B cell (primary cell): ENCODE data around the gene OR11H7. TPM values are rescaled to one million over a fixed set of nuclear protein-coding genes. Genes with fewer than 3 reads are reported as not detected.

Experiments
- ATAC-seq: fragments of 200-7000 bp; cut with Tn5 transposase; one replicate; pipeline ENCODE4 v1.10.0; 2021; ENCODE audit warnings: low read depth, mild to moderate bottlenecking, moderate number of reproducible peaks, moderate library complexity
- CTCF ChIA-PET: fragments of 350-600 bp; sonication (Branson Sonifier 250); formaldehyde crosslinking; loops from one replicate; lab custom pipeline; 2021; ENCODE audit warnings: antibody characterized with exemption, inconsistent platforms; lab: Charles Lee
- POLR2A ChIA-PET: fragments of 350-600 bp; sonication (Branson Sonifier 250); formaldehyde crosslinking; loops from one replicate; lab custom pipeline; 2021; ENCODE audit warnings: antibody characterized with exemption; lab: Charles Lee
- DNase-seq: peaks from one replicate; pipeline ENCODE4 v3.0.0; 2013
- H2AFZ ChIP-seq: 2 replicates; pipeline ENCODE4 v1.6.1; 2012; ENCODE audit warnings: mild to moderate bottlenecking, low read depth, low read length; ENCODE audit not compliant: insufficient read depth, poor library complexity, severe bottlenecking
- H3K27ac ChIP-seq, 2 donors: 1 replicate in 1 of 2; 2 replicates in 1 of 2; pipeline ENCODE4 v1.5.1; 2012 to 2013; ENCODE audit warnings: low read length in 2 of 2, mild to moderate bottlenecking in 2 of 2, moderate library complexity in 1 of 2
- H3K27me3 ChIP-seq, 4 experiments: fragments of 200-600 bp in 1 of 4; sonication (generic) in 1 of 4; replicated peaks in 1 of 4; 1 replicate in 2 of 4; 2 replicates in 2 of 4; pipeline versions ENCODE4 v1.6.1 to v1.7.0; 2013 to 2016; ENCODE audit warnings: low read length in 3 of 4, mild to moderate bottlenecking in 2 of 4, mixed read lengths in 1 of 4, moderate library complexity in 1 of 4; ENCODE audit not compliant: insufficient read depth in 4 of 4, control insufficient read depth in 3 of 4; ENCODE audit errors: control extremely low read depth in 1 of 4
- H3K36me3 ChIP-seq, 2 experiments: replicated peaks in 1 of 2; 1 replicate in 1 of 2; 2 replicates in 1 of 2; pipeline versions ENCODE4 v1.6.1 to v1.7.1; 2013; ENCODE audit warnings: low read length in 1 of 2; ENCODE audit not compliant: insufficient read depth in 2 of 2, control insufficient read depth in 1 of 2; ENCODE audit errors: control extremely low read depth in 1 of 2, extremely low read depth in 1 of 2
- H3K4me1 ChIP-seq, 2 donors: fragments of 200-600 bp in 1 of 2; sonication (generic) in 1 of 2; 1 replicate in 1 of 2; 2 replicates in 1 of 2; pipeline versions ENCODE4 v1.5.1 to v1.6.1; 2013 to 2017; ENCODE audit warnings: low read length in 2 of 2; ENCODE audit not compliant: control insufficient read depth in 2 of 2, insufficient read depth in 2 of 2
- H3K4me2 ChIP-seq: replicated peaks from 2 replicates; pipeline ENCODE3; 2012; ENCODE audit warnings: mild to moderate bottlenecking, low read depth, low read length; ENCODE audit not compliant: poor library complexity, severe bottlenecking
- H3K4me3 ChIP-seq, 5 experiments: fragments of 200-600 bp in 1 of 5; sonication (generic) in 1 of 5; 1 replicate in 3 of 5; 2 replicates in 2 of 5; pipeline versions ENCODE4 v1.5.1 to v1.7.0; 2011 to 2016; ENCODE audit warnings: low read length in 4 of 5, mild to moderate bottlenecking in 4 of 5, low read depth in 2 of 5, control low read depth in 1 of 5, moderate library complexity in 1 of 5; ENCODE audit not compliant: insufficient read depth in 1 of 5; ENCODE audit errors: control extremely low read depth in 1 of 5, extremely low read depth in 1 of 5
- H3K79me2 ChIP-seq: fragments of 200-600 bp; sonication (generic); one replicate; pipeline ENCODE4 v1.6.0; 2016; ENCODE audit warnings: low read length; ENCODE audit not compliant: control insufficient read depth, insufficient read depth
- H3K9ac ChIP-seq: fragments of 200-600 bp; sonication (generic); 2 replicates; pipeline ENCODE4 v1.6.1; 2017; ENCODE audit warnings: mild to moderate bottlenecking, low read length, moderate library complexity
- H3K9me3 ChIP-seq, 3 donors: one replicate each; pipeline versions ENCODE4 v1.6.1 to v1.7.1; 2013; ENCODE audit warnings: low read length in 2 of 3; ENCODE audit not compliant: control insufficient read depth in 2 of 3, insufficient read depth in 1 of 3; ENCODE audit errors: control extremely low read depth in 1 of 3
- H4K20me1 ChIP-seq: 2 replicates; pipeline ENCODE4 v1.6.0; 2012; ENCODE audit warnings: mild to moderate bottlenecking, low read length; ENCODE audit not compliant: insufficient read depth, control insufficient read depth, poor library complexity, severe bottlenecking
- H3K27ac Mint-ChIP-seq: one replicate; pipeline ENCODE4 v1.8.0; 2021; ENCODE audit warnings: mixed read lengths
- H3K27me3 Mint-ChIP-seq: one replicate; pipeline ENCODE4 v1.8.0; 2021; ENCODE audit warnings: mixed read lengths
- H3K4me1 Mint-ChIP-seq: one replicate; pipeline ENCODE4 v1.8.0; 2021; ENCODE audit warnings: mixed read lengths
- H3K4me3 Mint-ChIP-seq: one replicate; pipeline ENCODE4 v1.8.0; 2021; ENCODE audit warnings: mixed read lengths
- H3K9me3 Mint-ChIP-seq: one replicate; pipeline ENCODE4 v1.8.0; 2022; ENCODE audit warnings: mixed read lengths; ENCODE audit not compliant: insufficient read depth
- CTCF ChIP-seq: fragments of 200-600 bp; IDR thresholded peaks from one replicate; pipeline ENCODE4 v1.8.0; 2022; ENCODE audit warnings: antibody characterized with exemption, mild to moderate bottlenecking
- EZH2 ChIP-seq: IDR thresholded peaks from 2 replicates; pipeline ENCODE4 v1.6.1; 2012; ENCODE audit warnings: borderline replicate concordance, low read depth, mild to moderate bottlenecking, moderate library complexity, low read length; ENCODE audit not compliant: insufficient read depth, poor library complexity, severe bottlenecking
- WGBS: methylation state at CpG from one replicate; pipeline ENCODE4 v1.1.5; 2013; ENCODE audit warnings: missing lambda C conversion rate; ENCODE audit not compliant: insufficient coverage; 5-methylcytosine and 5-hydroxymethylcytosine counted together
- intact Hi-C: fragments of 100-400 bp; cut with micrococcal nuclease; formaldehyde crosslinking; loops from one replicate; pipeline ENCODE4 v1.10.0; 2022
- polyA plus RNA-seq: library from polyadenylated mRNA; depleted of rRNA; stranded (reverse); fragments of >200 nt; gene quantifications from 2 replicates; pipeline ENCODE4 v1.2.3, GENCODE V29; 2012
- total RNA-seq, 2 donors: library from RNA; stranded (reverse); fragments of 120-200 nt in 1 of 2; gene quantifications; 1 replicate in 1 of 2; 2 replicates in 1 of 2; pipeline versions ENCODE4 v1.2.3 to v1.2.4, GENCODE V29; 2013 to 2022

Gene OR11H7
- total and polyA plus RNA-seq, 2 donors (not counting 1 experiment from before 2014, with no cell fraction given) = not detected

DNA sequence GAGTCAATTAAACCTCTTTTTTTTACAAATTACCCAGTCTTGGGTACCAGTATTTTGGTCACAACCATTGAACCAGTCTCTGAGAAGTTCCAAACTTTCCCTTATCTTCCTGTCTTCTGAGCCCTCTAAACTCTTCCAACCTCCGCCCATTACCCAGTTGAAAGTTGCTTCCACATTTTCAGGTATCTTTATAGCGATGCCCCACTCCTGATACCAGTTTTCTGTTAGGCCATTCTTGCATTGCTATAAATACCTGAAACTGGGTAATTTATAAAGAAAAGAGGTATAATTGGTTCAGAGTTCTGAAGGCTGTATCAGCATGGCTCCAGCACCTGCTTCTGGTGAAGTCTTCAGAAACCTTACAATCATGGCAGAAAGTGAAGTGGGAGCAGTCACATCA is 45.3 kb downstream of the OR11H7 start:
- Mint-ChIP-seq H3K27ac (no peak overlapping the region), H3K9me3 (peaks cover 22% of the 10 kb centered on the region), H3K4me1 (no peaks in the 10 kb centered on the region), H3K27me3 (no peaks in the 10 kb centered on the region), H3K4me3 (no peak overlapping the region)
- WGBS = no CpG with 5 or more reads among the region's 2 CpGs
- H3K27me3 ChIP-seq = no peaks in the 10 kb centered on the region
- ChIA-PET POLR2A (no interaction called here), CTCF (no interaction called here)
- H2AFZ ChIP-seq = no peak overlapping the region
- no peak for DNase-seq
- no peaks in the 10 kb centered on the region for H3K79me2 ChIP-seq
- H3K4me3 ChIP-seq = no peak overlapping the region
- no peaks in the 10 kb centered on the region for H3K36me3 ChIP-seq
- no peak overlapping the region for H3K9ac ChIP-seq
- no peaks in the 10 kb centered on the region for H4K20me1 ChIP-seq
- ATAC-seq = no peak
- peaks cover 1 to 27% (median 19%) of the 10 kb centered on the region in 3 donors for H3K9me3 ChIP-seq
- H3K4me2 ChIP-seq = no peak overlapping the region
- no peaks in the 10 kb centered on the region for H3K4me1 ChIP-seq
- intact Hi-C loops = no loop called here
- no peak for TF ChIP-seq EZH2
- no peak for TF ChIP-seq CTCF
- H3K27ac ChIP-seq = no peak overlapping the region

DNA sequence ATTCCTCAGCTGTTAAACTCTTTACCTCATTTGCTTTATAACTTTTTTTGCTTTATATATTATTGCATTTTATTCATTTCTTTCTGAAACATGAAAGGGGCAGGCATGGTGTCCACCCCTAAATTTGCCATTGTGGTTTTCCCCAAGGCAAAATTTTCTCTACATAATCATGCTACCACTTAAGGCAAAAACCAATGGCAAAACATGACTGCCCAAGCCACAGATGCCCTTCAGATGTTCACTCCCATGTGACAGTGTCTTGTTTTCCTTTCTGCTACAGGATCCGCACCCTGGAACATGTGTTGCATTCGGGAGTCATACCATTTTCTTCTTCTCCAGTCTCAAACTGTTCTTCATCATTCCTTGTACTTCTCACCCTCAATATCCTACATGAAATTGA is 48.6 kb downstream of the OR11H7 start:
- Histone ChIP-seq H3K9me3 (peaks cover 0 to 15% (median 15%) of the 10 kb centered on the region in 3 donors), H3K9ac (no peak overlapping the region), H3K36me3 (peaks cover 0 to 3% of the 10 kb centered on the region in 2 experiments), H2AFZ (no peak overlapping the region), H3K79me2 (no peaks in the 10 kb centered on the region), H3K4me3 (no peak overlapping the region), H3K4me2 (no peak overlapping the region), H3K4me1 (peaks cover 0 to 7% of the 10 kb centered on the region in 2 donors), H4K20me1 (no peaks in the 10 kb centered on the region), H3K27me3 (no peaks in the 10 kb centered on the region), H3K27ac (no peak overlapping the region)
- ChIA-PET CTCF (no interaction called here), POLR2A (no interaction called here)
- no peak overlapping the region for H3K27ac Mint-ChIP-seq
- peaks cover 10% of the 10 kb centered on the region for H3K9me3 Mint-ChIP-seq
- no peak for DNase-seq
- no peak overlapping the region for H3K4me3 Mint-ChIP-seq
- no peaks in the 10 kb centered on the region for H3K27me3 Mint-ChIP-seq
- ATAC-seq = no peak
- intact Hi-C loops = no loop called here
- peaks cover 14% of the 10 kb centered on the region for H3K4me1 Mint-ChIP-seq
- no peak for TF ChIP-seq EZH2
- TF ChIP-seq CTCF = no peak
- WGBS = 97% methylated on average over 2 of the region's 2 CpGs
